CD4-positive, alpha-beta T cell treated with Interleukin-15 for 1 hour (primary cell): ENCODE measurements around the gene PRR5L.

ENCODE experiments used
- DNase-seq: peaks from one replicate; pipeline ENCODE4 v3.0.0-alpha.2; 2020

The PRR5L gene

DNA sequence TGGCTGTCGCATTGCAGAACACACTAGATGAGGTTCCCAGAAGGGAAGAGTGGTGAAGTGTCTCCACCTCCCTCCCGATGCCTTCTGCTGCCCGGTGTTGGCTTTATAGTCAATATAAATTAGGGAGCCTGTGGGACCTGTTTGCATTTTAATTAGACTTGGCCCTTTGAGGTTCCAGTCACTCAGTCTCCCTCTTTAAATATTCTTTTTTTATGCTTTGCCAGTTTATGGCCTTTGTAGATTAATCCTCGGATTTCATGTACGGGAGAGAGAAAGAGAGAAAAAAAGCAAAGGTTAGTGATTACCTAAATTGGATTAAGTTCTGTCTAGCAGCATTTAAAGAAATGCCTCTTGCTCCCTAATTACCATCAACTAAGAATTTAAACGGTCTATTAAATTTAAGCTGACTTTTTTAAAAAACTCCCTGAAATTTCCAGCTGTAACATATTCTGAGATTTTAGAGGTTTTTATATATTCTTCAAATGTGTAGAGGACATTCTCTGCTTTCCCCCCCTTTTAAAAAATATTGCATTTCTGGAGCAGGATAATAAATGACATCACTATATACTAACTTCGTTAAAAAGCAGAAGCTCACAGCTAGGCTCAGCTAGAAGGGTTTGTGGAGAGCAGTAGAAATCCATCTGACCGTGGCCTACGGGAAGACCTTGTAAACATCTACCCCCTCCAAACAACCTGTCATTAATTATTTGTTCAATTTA, 84.4 kb downstream of the PRR5L start:
- DNase-seq = no peak

DNA sequence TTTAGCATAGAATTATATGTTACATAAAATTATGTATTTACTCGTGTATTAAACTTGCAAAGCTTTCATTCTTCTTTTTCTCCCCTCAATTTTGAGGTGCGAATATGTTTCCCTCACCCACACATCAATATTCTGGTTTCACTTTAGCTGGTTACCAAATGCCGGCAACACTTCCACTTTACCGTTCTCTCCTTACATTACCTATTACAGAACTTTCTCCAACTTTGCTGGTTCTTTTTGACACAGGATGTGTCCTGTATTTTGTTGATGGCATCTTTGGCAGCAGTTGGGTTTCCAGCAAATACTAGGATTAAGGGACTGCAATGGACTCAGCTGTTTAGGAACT, 84.9 kb downstream of the PRR5L start:
- DNase-seq = no peak

- no peak for DNase-seq
Measured at GRCh38 chr11:36383195-36383594, 87.1 kb downstream of the PRR5L start.

- DNase-seq = peak; percentile 19
Measured at GRCh38 chr11:36385121-36385970, 89.3 kb downstream of the PRR5L start.

GRCh38 chr11:36386411-36386810, 90.3 kb downstream of the PRR5L start:
- no peak for DNase-seq

DNA sequence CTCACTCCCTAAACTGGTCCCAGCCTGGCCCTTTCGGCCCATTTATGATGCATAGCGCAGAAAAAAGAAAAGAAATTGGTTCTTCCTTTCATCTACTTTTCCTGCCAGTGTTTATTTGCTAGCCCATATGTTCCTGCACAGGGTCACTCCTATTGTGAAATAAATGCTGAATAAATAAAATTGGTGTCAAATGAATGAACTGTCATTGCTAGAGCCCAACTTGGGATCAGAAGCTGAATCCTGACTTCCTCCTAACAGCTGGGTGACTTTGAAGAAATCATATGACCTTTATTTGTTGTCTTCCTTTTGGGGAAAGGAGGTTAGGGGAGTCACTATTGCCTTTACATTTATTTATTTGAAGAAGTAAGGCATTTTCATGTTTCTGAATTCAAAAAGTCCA, 92.0 kb downstream of the PRR5L start:
- DNase-seq = no peak

GRCh38 chr11:36388951-36389350, 92.9 kb downstream of the PRR5L start:
- no peak for DNase-seq

DNA sequence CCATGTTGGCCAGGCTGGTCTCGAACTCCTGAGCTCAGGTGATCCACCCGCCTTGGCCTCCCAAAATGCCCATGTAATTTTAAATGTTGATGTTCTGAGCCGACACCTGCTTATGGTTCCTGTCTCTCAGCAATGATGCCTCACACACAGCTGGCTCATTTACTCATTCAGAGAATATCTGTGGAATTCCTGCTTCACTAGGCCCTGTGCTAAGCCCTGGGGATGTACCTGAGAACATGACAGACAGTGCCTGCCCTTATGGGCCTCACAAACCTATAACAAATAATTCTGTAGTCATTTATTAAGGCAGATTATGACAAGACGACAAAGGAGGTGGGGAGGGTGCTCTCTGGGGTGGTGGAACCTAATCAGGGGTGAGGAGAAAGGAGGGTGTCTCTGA, 93.7 kb downstream of the PRR5L start:
- DNase-seq = no peak

GRCh38 chr11:36390963-36391471, 94.9 kb downstream of the PRR5L start:
- DNase-seq = peak; percentile 37

DNA sequence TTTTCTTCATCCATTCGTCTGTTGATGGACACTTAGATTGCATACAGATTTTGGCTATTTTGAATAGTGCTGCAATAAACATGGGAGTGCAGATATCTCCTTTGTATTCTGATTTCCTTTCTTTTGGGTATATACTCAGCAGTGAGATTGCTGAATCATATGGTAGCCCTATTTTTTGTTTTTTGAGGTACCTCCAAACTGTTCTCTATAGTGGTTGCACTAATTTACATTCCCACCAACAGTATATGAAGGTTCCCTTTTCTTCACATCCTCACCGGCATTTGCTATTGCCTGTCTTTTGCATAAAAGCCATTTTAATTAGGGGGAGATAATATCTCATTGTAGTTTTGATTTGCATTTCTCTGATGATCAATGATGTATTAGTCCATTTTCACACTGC, 96.1 kb downstream of the PRR5L start:
- no peak for DNase-seq

- DNase-seq = peak; percentile 36
Measured at GRCh38 chr11:36394056-36394455, 98.0 kb downstream of the PRR5L start.

DNA sequence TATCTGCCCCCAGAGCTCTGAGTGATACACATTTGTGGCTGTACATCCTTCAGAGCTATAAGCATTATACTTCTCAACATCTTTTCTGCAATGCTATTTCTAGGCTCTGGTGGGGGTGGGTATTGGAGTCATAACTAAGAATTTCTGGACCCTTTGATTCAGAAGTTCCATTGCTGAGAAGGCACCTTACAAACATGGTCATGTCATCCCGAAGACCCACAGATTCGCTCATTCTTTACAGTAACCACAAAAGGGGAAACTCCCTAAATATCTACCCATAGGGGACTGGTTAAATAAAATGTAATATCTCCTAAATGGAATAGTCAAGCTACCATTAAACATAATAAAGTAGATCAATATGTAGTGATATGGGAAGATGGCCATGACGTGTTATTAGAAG, 98.8 kb downstream of the PRR5L start:
- DNase-seq = no peak

DNA sequence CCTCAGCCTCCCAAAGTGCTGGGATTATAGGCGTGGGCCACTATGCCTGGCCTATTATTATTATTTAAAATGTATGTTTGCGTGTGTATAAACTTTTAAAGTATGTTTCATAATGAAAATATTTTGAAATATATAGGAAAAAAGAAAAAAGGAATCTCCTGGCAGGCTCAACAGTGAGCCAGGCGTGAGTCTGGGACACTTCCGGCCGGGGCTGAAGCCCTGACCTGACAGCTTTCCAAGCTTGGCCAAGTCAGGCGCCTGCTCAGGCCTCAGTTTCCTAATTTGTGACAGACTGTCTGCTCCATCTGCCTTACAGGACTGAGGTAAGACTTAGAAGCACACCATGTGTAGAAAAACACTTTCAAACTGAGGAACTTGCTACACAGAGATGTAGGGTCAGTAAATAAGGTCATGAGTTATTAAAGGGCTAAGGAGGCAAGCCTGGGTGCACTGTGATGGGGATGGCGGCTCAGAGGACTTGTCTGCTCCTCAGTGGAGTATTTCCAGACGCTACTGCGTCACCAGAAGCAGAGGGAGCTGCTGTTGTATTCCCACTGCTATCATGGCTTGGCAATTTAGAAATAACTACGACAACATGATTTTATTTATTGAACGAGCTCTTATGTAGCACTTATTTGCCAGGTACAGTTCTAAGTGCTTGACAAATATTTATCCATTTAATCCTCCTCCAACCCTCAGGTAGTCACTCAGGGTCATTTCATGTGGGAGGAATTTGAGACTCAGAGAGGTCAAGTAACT, 100.1 kb downstream of the PRR5L start:
- no peak for DNase-seq

DNA sequence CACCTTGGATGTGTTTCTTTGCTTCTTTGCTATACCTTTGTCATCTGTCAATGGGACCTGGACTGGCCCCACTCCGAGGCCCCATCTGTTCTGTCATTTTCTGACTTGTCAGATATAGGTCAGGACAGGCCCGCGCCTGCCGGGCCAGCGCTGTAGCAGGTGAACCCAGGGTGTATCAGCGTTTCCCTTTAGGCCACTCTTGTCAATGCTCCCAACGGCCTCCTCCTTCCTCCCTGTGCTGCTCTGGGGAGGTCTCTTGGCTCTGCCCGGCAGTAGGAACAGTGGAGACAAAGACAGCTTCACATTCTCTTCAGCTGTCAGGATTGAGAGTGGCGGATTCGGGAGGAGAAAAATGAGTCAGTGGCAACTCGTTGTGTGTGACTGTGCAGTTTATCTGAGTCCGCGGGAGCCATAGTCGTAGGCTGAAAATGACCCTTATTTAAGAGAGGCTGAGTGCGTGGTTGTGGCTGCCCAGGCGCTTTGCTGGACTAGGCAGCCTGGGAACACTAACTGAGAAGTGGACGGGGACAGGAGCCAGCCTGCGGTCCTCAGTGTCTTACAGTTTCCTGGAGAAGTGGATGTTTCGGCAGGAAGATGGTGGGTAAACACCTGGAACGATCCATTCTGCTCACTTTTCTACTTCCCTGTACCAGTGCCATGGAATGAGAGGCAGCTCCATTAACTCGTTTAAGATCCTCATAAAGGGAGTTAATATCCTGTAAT, 102.3 kb downstream of the PRR5L start:
- DNase-seq = no peak

DNA sequence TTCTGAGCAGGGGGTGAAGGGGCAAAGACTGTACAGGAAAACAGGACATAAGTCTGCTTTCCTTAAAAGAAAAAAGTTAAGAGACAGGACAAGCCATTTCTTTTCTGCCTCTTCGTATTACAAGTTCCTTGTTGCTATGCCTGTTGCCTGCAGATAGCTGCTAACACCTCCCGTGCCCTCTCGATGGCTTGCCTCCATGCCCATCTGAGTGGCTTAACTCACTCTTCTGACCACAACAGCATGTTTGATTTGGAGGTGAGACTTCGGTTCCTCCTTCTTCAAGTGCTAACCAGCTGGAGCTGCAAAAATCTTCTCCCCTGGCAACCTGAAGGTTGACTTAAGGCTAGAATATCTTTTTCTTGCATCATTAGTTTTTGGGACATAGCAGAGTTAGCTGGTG, 103.1 kb downstream of the PRR5L start:
- no peak for DNase-seq

DNA sequence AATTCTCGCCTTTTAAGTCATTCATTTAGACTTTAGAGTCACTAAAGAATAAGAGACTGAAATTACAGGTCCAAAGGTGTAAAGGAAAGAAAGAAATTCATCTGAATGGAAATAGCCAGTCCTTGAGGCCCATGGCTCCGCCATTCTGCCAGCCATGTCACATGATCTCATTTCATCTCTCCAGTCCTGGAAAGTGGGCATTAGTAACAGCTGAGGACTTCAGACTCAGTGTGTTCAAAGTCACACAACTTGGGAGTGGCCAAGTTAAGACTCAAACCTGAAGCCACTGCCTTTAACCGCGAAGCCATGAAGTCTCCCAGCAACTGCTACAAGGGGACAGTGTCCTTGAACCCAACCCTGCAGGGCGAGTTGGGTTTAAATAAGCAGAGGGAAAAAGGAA, 103.7 kb downstream of the PRR5L start:
- DNase-seq = no peak

DNA sequence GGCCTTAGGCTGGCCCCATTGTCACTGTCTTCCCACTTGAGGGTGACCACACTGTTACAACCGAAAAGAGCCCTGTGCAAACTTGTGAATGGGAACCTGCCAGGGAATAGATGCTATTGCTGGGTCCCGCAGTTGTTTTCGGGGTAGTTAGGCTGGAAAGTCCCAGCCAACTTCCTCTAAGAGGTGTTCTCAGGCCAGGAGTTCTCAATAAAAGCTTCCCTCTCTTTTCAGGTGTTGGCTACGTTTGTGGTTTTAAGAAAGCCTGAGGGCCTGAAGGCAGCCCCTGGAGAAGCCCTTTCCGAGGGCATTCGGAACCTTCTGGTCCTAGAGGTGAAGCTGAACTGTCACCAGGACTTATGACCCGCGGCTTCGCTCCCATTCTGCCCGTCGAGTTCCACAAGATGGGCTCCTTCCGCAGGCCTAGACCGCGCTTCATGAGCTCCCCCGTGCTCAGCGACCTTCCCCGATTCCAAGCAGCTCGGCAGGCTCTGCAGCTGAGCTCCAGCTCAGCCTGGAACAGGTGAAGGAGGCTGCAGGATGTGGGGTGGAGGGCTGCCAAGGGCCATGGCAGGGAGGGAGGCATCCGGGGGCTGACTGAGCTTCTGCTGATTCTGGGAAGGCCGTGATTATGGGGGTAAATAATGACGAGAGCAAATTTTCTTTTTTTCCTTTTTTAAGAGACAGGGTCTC, 104.8 kb downstream of the PRR5L start:
- DNase-seq = peak; percentile 23

DNA sequence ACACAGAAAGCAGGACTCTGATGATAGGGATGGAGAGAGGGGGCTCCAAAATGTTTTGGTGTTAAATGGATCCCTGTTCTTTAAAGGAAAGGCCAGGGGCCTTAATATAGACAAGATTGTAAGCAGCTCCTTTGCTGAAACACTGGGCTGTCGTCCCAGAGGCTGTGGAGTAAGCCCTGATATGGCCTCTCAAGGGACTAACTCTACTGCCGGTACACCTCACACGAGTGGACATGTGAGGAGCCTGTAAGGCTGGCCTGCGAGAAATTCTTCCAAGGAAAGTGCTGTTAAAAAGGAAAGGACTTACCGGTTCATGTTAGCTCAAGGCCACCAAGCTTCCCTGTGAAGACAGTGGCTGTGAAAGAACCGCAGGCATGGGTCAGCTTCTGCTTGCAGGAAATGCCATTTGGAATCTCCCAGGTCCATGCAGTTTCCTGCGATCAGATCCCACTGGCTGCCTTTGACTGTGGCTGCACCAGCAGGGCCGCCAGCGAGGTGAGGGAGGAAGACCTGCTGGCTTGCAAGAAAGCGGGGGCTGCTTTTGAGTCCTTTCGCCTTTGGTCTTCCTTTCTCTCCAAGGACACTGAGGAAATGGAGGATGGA, 106.6 kb downstream of the PRR5L start:
- DNase-seq = no peak

- DNase-seq = no peak
Measured at GRCh38 chr11:36403661-36404060, 107.6 kb downstream of the PRR5L start.

- no peak for DNase-seq
Measured at GRCh38 chr11:36404831-36405230, 108.7 kb downstream of the PRR5L start.

DNA sequence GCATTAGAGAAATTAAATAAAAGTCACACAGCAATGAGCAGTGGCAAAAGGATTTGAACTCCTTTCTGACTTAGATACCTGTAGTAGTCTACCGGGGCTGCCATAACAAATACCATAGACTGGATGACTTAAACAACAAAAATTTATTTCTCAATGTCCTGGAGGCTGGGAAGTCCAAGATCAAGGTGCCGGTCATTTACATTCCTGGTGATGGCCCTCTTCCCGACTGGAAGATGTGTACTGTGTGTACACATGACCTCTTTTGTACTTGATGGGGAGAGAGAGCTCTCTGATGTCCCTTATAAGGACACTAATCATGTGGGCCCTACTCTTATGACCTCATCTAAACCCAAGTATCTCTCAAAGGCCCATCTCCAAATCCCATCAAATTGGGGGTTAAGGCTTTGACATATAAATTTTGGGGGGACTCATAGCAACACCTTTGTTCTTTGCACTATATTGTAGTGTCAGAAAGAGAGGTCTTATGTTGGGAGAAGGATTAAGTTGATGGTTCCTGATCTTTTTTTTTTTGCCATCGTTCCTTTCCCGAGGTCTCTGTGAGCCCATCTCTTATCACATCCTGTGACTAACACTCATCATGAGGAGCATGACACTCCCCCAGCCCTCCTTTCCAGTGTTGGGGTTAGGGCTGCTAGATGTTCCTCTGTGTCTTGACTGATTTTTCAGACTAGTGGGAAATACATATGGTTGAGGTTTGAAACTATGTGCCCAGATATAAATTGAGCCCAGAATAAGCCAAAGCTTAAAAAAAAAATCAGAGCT, 109.7 kb downstream of the PRR5L start:
- no peak for DNase-seq
